ENCODE measurements around the gene FOXL1.

- no peak for TF ChIP-seq CTCF (IDR thresholded peaks at IDR 0.05; ENCODE audit: low read length)
- no peak for TF ChIP-seq EZH2 (IDR thresholded peaks at IDR 0.05; ENCODE audit: borderline replicate concordance, low read length)
Measured at GRCh38 chr16:86595983-86596605, 17.7 kb downstream of the FOXL1 start.
